Measurements from ENCODE around the gene MRAP2.
"Not testable (repeated sequence)": the region's sequence is repeated elsewhere in the genome, so short reads cannot be mapped to it uniquely, and the experiment has no call there.

The MRAP2 gene

GRCh38 chr6:84078335-84078734 lies 44.8 kb downstream of the MRAP2 start:
- no peak for DNase-seq

DNA sequence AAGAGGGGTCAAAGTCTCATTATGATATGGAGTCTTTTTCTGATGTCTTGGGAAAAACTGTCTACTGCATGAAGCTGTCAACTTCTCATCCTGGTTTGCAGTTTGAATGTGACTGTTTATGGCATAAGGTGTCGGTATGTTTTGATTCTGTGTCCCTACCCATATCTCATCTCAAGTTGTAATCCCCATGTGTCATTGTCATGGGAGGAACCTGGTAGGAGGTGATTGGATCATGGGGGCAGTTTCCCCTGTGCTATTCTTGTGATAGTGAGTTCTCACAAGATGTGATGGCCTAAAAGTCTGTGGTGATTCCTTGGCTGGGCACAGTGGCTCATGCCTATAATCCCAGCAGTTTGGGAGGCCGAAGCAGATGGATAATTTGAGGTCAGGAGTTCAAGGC lies 47.6 kb downstream of the MRAP2 start:
- no peak for DNase-seq

GRCh38 chr6:84082689-84083265 lies 49.2 kb downstream of the MRAP2 start:
- DNase-seq: no peak

GRCh38 chr6:84084705-84085104 lies 51.1 kb downstream of the MRAP2 start:
- DNase-seq: not testable (repeated sequence)

DNA sequence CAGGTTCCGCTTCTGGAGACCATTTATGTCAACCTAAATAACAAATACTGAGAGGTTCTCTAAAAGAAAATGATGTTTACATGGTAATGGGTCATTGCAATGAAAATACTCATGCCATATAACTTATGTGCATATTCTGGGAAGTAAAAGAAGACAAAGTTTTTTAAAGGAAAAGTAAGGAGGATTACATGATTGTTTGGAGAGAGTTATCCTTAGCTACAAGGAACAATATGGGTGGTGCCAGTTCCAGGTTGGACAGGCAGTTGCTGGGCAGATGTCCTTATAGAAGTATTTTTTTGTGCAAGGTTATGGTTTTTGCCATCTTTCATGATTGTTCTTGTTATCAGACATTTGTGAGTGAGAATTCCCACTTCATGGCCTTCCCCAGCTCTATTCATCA lies 52.5 kb downstream of the MRAP2 start:
- DNase-seq: no peak

DNA sequence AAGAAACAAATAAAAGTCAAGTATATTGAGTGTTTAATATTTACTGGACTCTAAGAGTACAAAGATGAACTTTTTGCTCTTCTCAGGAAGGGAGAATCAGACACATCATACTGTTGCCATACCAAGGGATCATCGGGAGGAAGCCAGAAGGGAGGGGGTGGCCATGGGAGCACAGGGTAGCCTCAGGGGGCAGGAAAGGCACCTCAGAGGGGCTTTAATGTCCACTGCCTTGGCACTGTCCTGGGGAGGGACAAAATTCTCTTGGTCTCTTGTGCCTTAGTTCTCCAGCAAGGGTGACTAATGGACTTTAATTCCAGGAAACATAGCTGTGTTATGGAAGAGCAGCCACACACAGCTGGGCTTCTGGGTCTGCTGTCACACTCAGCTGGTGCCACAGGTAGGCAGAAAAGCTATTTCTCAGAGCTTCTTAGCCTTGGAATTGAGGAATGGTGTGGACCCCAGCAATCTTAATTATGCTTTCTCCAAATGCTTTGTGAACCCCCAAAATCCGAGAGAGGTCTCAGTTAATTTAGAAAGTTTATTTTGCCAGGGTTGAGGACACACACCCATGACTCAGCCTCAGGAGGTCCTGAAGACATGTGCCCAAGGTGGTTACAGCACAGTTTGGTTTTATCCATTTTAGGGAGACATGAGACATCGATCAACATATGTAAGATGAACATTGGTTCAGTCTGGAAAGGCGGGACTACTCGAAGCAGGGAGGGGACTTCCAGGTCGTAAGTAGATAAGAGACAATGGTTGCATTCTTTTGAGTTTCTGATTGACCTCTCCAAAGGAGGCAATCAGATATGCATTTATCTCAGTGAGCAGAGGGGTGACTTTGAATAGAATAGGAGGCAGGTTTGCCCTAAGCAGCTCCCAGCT lies 53.2 kb downstream of the MRAP2 start:
- no peak for DNase-seq

GRCh38 chr6:84089081-84089480 lies 55.5 kb downstream of the MRAP2 start:
- no peak for DNase-seq

DNA sequence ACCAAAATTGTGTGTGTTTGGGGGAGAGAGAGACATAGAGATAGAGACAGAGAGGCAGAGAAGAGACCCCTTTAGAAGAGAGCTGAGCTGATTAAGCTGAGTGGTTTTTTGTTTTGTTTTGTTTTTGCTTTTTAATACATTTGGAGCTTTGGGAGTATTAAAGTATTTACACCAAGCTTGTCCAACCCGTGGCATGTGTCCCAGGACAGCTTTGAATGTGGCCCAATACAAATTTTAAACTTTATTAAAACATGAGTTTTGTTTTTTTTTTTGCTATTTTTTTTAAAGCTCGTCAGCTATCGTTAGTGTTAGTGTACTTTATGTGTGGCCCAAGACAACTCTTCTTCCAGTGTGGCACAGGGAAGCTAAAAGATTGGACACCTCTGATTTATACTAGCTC lies 56.0 kb downstream of the MRAP2 start:
- no peak for DNase-seq

DNA sequence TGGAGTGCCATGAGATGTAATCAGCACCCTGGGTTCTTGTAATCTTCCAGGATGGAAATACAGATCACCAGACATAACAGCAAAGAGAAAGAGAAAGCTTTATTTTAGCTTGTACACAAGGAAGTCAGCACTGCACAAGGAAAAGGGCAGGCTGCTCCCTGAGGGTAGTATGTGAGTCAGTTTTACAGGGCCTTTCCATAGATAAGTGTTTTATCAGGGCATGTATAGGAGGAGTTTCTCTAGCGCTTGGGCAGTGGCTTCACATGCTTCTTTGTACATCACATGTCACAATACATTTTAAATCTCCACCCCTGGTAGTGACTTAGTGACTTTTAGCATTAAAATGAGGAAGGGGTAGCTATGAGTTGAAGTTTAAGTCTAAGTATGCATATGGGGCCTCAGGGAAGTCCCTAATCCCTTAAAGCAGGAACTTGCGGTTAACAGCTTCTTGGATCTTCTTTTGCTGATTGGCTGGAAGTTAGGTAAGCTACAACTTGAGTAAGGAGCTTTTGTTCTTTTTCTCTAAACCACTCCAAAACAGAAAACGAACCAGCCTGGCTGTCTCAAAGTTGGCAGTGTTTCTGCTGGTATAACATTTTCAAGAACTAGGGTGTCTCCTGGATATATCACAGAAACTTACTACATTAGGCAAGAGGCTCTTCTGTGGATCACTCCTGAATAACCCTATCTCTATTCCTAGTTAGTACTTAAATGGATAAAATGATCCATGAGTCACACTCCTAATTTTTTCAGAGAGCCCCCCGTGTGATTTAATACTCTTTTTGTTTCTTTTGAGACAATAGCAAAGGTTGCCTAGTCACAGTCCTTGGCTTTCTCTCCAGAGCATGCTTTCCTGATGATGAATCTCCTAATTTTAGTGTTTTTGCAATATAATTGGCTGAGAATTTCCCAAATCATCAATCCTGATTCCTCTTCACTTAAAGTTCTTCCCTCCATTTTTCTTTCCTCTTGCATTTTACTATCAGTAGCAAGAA lies 60.2 kb downstream of the MRAP2 start:
- no peak for DNase-seq

GRCh38 chr6:84095156-84095555 lies 61.6 kb downstream of the MRAP2 start:
- no peak for DNase-seq

- no peak for DNase-seq
Observed at GRCh38 chr6:84103029-84103428, 69.5 kb downstream of the MRAP2 start.

DNA sequence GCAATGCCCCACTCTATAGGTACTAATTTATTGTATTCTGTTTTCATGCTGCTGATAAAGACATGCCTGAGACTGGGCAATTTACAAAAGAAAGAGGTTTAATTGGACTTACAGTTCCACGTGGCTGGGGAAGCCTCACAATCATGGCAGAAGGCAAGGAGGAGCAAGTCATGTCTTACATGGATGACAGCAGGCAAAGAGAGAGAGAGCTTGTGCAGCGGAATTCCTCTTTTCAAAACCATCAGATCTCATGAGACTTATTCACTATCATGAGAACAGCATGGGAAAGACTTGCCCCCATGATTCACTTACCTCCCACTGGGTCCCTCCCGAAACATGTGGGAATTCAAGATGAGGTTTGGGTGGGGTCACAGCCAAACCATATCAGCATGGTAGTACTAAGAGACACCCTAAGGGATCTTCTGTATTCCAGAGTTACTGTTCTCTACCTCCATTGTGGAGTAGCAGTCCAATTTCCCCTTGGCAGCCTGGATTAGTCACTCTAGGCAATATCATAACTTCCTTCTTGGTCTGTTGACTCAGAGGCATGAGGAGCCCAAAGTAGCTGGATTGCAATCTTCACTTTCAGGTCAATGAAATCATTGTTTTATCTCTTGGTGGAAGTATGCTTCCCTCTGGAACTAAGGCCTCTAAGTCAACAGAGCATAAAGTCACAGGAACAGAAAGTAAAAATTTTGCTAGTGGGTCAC lies 71.8 kb downstream of the MRAP2 start:
- DNase-seq: not testable (repeated sequence)

- no peak for DNase-seq
Observed at GRCh38 chr6:84107495-84107894, 73.9 kb downstream of the MRAP2 start.

- DNase-seq: not testable (repeated sequence)
Observed at GRCh38 chr6:84111351-84111750, 77.8 kb downstream of the MRAP2 start.

GRCh38 chr6:84114933-84115594 lies 81.5 kb downstream of the MRAP2 start:
- not testable (repeated sequence) for DNase-seq

DNA sequence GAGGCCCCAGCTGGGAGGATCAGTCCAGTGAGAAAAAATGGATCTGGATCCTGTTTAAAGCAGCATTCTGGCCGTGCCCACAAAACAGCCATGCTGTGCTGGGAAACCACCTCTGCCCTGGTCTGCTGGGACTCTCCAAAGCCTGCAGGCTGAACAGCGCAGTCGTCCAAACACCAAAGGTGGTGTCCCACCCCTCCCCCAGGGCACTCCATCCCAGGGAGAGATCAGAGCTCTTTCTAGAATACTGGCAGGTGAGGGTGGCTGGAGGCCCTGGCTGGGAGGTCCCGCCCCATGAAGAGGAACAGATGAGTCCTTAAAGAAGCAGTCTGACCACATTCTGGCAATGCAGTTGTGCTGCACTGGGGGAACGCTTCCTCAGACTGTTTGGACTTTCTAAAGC lies 84.6 kb downstream of the MRAP2 start:
- no peak for DNase-seq

DNA sequence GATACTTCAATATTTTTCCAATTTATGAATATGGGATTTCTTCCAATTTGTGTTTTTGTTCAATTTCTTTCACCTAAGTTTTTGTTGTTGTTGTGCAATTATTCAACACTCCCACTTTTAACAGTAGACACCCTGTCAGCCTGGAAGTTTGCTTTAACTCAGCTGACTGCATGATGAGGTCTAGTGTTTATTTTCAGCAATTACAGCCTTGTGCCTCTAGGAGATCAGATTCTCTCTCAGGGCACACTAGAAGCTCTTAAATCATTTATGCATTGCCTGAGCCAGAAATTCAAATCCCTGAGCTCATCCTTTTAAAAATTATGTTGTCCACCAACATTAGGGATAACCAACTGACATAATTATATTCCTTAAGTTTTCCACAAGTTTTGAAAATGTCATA lies 85.7 kb downstream of the MRAP2 start:
- DNase-seq: no peak

GRCh38 chr6:84123186-84123585 lies 89.6 kb downstream of the MRAP2 start:
- no peak for DNase-seq

- DNase-seq: not testable (repeated sequence)
Observed at GRCh38 chr6:84129588-84129987, 96.0 kb downstream of the MRAP2 start.

DNA sequence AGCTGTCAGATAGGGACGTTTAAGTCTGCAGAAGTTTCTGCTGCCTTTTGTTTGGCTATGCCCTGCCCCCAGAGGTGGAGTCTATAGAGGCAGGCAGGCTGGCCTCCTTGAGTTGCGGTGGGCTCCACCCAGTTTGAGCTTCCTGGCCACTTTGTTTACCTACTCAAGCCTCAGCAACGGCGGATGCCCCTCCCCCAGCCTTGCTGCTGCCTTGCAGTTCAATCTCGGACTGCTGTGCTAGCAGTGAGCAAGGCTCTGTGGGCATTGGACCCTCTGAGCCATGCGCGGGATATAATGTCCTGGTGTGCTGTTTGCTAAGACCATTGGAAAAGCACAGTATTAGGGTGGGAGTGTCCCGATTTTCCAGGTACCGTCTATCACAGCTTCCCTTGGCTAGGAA lies 99.8 kb downstream of the MRAP2 start:
- DNase-seq: not testable (repeated sequence)

DNA sequence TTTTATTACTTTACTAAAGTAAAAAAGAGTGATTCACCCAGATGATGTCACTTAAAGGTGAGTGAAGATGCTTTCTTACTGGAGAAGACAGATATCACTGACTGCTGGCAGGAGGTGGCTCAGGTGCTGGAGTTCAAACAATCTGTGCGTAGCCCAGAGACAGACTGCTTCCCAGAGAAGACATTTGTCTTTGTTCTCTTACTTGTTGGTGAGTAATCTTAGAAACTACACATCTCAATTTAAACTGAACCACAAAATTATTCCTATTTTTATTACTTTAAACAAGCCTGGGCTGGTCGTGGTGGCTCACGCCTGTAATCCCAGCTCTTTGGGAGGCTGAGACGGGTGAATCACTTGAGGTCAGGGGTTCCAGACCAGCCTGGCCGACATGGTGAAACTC lies 101.7 kb downstream of the MRAP2 start:
- no peak for DNase-seq
